ENCODE results near the gene KLHDC7A.

KLHDC7A gene

DNA sequence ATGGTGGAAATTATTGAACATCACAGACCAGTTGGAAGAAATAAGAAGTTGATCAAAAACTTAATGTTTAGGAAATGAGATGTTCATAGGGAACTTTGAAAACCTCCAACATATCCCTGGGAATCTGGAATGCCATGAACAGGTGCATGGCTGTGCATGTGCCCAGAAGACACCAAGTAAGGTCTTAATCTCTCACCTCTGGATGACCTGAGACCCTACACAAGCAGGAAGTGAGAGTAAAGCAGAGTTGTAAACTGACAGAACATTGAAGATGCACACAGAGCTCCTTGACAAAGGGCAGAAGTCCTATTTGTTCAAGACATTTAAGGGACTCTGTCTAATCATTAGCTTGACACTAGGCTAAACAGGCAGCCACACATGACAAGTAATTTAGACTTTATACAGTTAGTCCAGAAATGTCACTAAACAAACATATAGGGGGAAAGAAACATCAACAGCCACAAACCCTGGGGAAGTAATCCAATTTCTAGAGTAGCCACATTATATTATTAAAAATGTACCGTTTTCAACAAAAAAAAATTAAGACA, 34.5 kb downstream of the KLHDC7A start:
- CTCF ChIA-PET: no interaction called here
- no peak for TF ChIP-seq SUZ12 (IDR thresholded peaks at IDR 0.05)
- no peak for TF ChIP-seq ARNT (IDR thresholded peaks at IDR 0.05)
- no peak for TF ChIP-seq SP1 (IDR thresholded peaks at IDR 0.05)

DNA sequence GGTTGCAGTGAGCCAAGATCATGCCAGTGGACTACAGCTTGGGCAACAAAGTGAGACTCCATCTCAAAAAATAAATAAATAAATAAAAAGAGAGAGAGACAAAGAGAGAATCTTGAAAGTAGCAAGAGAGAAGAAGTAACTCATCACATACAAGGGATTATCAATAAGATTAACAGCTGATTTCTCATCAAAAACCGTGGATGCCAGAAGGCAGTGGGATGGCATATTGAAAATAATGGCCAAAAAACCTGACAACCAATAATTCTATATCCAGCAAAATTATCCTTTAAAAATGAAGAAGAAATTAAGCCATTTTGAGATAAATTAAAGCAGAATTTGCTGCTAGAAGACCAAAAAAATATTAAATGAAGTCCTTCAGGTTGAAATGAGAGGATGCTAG, 35.7 kb downstream of the KLHDC7A start:
- DNase-seq (ENCODE audit: extremely low spot score): no peak
- ChIA-PET CTCF (no interaction called here), POLR2A (no interaction called here)
- no peak for TF ChIP-seq ELF4 (IDR thresholded peaks at IDR 0.05)
- TF ChIP-seq FOXK2 (IDR thresholded peaks at IDR 0.05): no peak
- no peak for TF ChIP-seq SP1 (IDR thresholded peaks at IDR 0.05)
- TF ChIP-seq ARNT (IDR thresholded peaks at IDR 0.05): no peak
- TF ChIP-seq, protein P1, sequence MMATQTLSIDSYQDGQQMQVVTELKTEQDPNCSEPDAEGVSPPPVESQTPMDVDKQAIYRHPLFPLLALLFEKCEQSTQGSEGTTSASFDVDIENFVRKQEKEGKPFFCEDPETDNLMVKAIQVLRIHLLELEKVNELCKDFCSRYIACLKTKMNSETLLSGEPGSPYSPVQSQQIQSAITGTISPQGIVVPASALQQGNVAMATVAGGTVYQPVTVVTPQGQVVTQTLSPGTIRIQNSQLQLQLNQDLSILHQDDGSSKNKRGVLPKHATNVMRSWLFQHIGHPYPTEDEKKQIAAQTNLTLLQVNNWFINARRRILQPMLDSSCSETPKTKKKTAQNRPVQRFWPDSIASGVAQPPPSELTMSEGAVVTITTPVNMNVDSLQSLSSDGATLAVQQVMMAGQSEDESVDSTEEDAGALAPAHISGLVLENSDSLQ (IDR thresholded peaks at IDR 0.05): no peak

More for the DNA sequence above, 34.5 kb downstream of the KLHDC7A start:
- POLR2A ChIA-PET: no interaction called here
- no peak for DNase-seq (ENCODE audit: extremely low spot score)

DNA sequence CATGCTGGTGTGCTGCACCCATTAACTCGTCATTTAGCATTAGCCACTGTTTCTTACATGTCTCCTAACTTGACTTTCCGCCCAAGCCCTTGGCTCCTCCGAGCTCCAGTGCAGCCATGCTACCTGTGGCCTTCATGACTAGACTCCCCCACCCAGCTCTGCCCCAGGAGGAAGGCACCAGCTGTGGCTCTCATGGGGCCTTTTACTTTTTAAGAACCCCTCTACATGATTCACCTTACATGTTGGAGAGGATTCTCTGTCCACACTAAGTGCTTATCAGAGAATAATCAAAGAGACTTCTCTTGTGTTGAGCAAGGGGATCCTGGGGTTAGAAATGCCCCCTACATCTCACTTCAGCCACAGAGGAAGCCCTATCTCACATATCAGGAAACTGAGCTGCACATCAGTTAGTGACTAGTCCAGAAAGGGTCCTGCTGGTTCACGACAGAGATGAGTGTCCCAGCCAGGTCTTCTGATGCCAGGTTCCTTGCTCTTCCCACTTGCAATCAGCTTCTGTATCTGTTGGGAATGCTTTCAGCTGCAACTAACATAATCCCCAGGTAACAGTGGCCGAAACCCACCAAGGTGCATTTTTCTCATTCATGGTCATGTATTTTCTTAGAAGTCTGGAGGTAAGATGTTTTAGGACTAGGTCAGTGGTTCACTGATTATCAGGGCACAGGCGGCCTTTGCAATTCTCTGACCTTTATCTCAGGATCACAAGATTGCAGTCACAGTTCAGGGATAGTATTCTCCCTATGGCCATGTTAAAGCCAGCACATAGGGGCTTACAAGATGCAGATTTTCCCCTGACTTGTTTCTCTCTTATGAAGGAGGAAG, 45.9 kb downstream of the KLHDC7A start:
- TF ChIP-seq FOXM1 (IDR thresholded peaks at IDR 0.05; ENCODE audit: borderline replicate concordance): no peak
- no peak for TF ChIP-seq BHLHE40 (IDR thresholded peaks at IDR 0.05; ENCODE audit: borderline replicate concordance)
- CTCF ChIA-PET: no interaction called here
- POLR2A ChIA-PET: no interaction called here

DNA sequence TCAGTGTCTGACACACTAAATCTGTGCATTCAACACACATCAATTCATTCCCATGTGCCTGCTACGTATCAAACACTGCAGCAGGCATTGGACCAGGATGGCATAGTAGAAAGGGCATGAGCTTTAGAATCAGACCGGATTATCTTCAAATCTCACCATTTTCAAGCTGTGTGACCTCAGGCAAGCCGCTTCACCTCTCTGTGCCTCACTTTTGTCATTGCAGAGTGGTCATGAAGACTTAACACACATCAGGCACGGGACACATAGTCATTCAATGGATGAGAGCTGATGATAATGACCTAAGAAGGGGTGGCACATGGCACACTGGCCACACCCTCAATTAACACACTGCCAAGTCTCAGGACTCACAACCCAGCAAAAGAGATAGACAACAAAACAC, 46.8 kb downstream of the KLHDC7A start:
- no peak for TF ChIP-seq SUZ12 (IDR thresholded peaks at IDR 0.05)
- TF ChIP-seq FOXA1 (IDR thresholded peaks at IDR 0.05): no peak
- TF ChIP-seq BHLHE40 (IDR thresholded peaks at IDR 0.05; ENCODE audit: borderline replicate concordance): no peak
- TF ChIP-seq TARDBP (IDR thresholded peaks at IDR 0.05): no peak
- no peak for TF ChIP-seq NFRKB (IDR thresholded peaks at IDR 0.05)
- TF ChIP-seq SP1 (IDR thresholded peaks at IDR 0.05): no peak
- TF ChIP-seq CTBP1 (IDR thresholded peaks at IDR 0.05; ENCODE audit: borderline replicate concordance): no peak
- no peak for TF ChIP-seq ARNT (IDR thresholded peaks at IDR 0.05)
- TF ChIP-seq, protein P1 (IDR thresholded peaks at IDR 0.05): no peak
- no peak for TF ChIP-seq ELF4 (IDR thresholded peaks at IDR 0.05)
- no peak for TF ChIP-seq LEF1 (IDR thresholded peaks at IDR 0.05; ENCODE audit: borderline replicate concordance)
- TF ChIP-seq ZNF384 (IDR thresholded peaks at IDR 0.05): no peak
- no peak for TF ChIP-seq FOXK2 (IDR thresholded peaks at IDR 0.05)
- TF ChIP-seq FOXM1 (IDR thresholded peaks at IDR 0.05; ENCODE audit: borderline replicate concordance): no peak
- TF ChIP-seq HDGF (IDR thresholded peaks at IDR 0.05; ENCODE audit: borderline replicate concordance): no peak
- no peak for TF ChIP-seq L3MBTL2 (conservative IDR thresholded peaks at IDR 0.05)
- ChIA-PET CTCF (no interaction called here), POLR2A (no interaction called here)
- DNase-seq (ENCODE audit: extremely low spot score): no peak

More for the DNA sequence above, 45.9 kb downstream of the KLHDC7A start:
- no peak for DNase-seq (ENCODE audit: extremely low spot score)

DNA sequence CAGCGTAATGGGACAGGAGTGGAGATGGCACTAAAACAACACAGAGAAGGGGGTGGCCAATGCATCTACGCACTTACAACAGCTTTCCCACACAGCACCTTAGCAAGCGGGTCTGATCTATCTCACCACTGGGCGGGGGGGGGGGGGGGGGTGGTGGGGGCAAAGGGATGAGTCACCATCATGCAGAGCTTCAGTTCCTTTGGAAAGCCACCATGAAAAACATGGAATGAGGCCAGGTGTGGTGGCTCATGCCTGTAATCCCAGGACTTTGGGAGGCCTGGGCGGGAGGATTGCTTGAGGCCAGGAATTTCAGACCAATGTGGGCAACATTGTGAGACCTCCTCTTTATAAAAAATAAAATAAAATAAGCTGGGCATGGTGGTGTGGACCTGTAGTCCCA, 47.2 kb downstream of the KLHDC7A start:
- POLR2A ChIA-PET: no interaction called here
- TF ChIP-seq SUZ12 (IDR thresholded peaks at IDR 0.05) (no peak), CTBP1 (IDR thresholded peaks at IDR 0.05; ENCODE audit: borderline replicate concordance) (no peak), ELF4 (IDR thresholded peaks at IDR 0.05) (no peak), HDGF (IDR thresholded peaks at IDR 0.05; ENCODE audit: borderline replicate concordance) (no peak), FOXM1 (IDR thresholded peaks at IDR 0.05; ENCODE audit: borderline replicate concordance) (no peak), NFRKB (IDR thresholded peaks at IDR 0.05) (no peak), BHLHE40 (IDR thresholded peaks at IDR 0.05; ENCODE audit: borderline replicate concordance) (no peak), FOXK2 (IDR thresholded peaks at IDR 0.05) (no peak), SP1 (IDR thresholded peaks at IDR 0.05) (no peak), ARNT (IDR thresholded peaks at IDR 0.05) (no peak), L3MBTL2 (conservative IDR thresholded peaks at IDR 0.05) (no peak), ZNF384 (IDR thresholded peaks at IDR 0.05) (no peak)
- TF ChIP-seq, protein P1 (IDR thresholded peaks at IDR 0.05): no peak
- no peak for DNase-seq (ENCODE audit: extremely low spot score)
- CTCF ChIA-PET: no interaction called here

DNA sequence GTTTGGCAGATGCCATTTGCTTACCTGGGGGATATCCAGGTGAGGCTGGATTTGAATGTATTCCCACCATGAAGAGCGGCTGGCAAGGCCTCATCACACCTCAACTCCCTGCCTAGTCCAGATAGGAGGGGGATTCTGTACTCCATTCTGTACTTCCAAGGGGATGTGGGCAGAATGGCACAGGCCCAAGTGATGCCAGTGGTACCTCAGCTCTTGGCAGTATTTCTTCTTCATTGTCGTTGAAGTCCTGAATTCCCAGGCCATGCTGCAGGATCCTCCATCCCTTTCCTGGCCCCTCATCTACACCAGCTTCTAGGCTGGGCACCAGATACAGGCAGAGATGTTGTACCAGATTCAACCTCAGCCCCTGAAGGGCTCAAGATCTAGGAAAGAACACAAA, 47.9 kb downstream of the KLHDC7A start:
- no peak for TF ChIP-seq HDGF (IDR thresholded peaks at IDR 0.05; ENCODE audit: borderline replicate concordance)
- TF ChIP-seq FOXA1 (IDR thresholded peaks at IDR 0.05): no peak
- DNase-seq (ENCODE audit: extremely low spot score): no peak
- ChIA-PET POLR2A (no interaction called here), CTCF (no interaction called here)

DNA sequence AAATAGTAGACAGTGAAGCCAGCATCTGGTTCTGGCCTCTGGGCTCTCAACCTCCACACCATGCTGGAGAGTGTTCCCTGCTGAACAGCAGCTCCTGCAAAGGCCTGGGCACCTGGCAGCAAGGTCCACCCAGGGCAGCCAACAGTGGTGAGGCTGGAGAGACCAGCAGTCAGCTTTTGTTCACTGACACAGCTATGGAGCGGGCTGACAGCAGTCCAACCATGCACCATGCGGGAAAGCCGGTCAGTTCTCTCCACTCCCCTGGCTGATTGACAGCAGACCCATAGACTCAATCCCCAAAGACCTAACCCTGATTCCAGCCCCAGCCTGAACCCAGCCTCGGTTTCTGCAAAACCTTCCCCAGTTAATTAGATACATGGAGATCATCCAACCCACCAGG, 49.0 kb downstream of the KLHDC7A start:
- DNase-seq (ENCODE audit: extremely low spot score): no peak
- no peak for TF ChIP-seq FOXA1 (IDR thresholded peaks at IDR 0.05)
- no peak for TF ChIP-seq BHLHE40 (IDR thresholded peaks at IDR 0.05; ENCODE audit: borderline replicate concordance)
- TF ChIP-seq SP1 (IDR thresholded peaks at IDR 0.05): no peak
- no peak for TF ChIP-seq CTBP1 (IDR thresholded peaks at IDR 0.05; ENCODE audit: borderline replicate concordance)
- TF ChIP-seq ELF4 (IDR thresholded peaks at IDR 0.05): no peak
- no peak for TF ChIP-seq L3MBTL2 (conservative IDR thresholded peaks at IDR 0.05)
- no peak for TF ChIP-seq FOXM1 (IDR thresholded peaks at IDR 0.05; ENCODE audit: borderline replicate concordance)
- TF ChIP-seq ARNT (IDR thresholded peaks at IDR 0.05): no peak
- no peak for TF ChIP-seq HDGF (IDR thresholded peaks at IDR 0.05; ENCODE audit: borderline replicate concordance)
- TF ChIP-seq, protein P1 (IDR thresholded peaks at IDR 0.05): no peak
- no peak for TF ChIP-seq NFRKB (IDR thresholded peaks at IDR 0.05)
- no peak for TF ChIP-seq LEF1 (IDR thresholded peaks at IDR 0.05; ENCODE audit: borderline replicate concordance)
- TF ChIP-seq SUZ12 (IDR thresholded peaks at IDR 0.05): no peak
- no peak for TF ChIP-seq FOXK2 (IDR thresholded peaks at IDR 0.05)
- TF ChIP-seq ZNF384 (IDR thresholded peaks at IDR 0.05): no peak
- TF ChIP-seq TARDBP (IDR thresholded peaks at IDR 0.05): no peak
- ChIA-PET CTCF (no interaction called here), POLR2A (no interaction called here)
